Activated CD8-positive, alpha-beta memory T cell treated with anti-CD3 and anti-CD28 coated beads, Interleukin-2, amount 50 U/mL, for 24 hours (primary cell): ENCODE results near the gene STK11IP.

Source experiments
- DNase-seq: peaks from one replicate; pipeline ENCODE4 v3.0.0-alpha.2; 2020; ENCODE audit errors: extremely low read depth

The STK11IP gene

GRCh38 chr2:219563271-219563928 lies 34.3 kb upstream of the STK11IP start:
- DNase-seq: no peak

GRCh38 chr2:219565130-219566080 lies 32.3 kb upstream of the STK11IP start:
- no peak for DNase-seq

DNA sequence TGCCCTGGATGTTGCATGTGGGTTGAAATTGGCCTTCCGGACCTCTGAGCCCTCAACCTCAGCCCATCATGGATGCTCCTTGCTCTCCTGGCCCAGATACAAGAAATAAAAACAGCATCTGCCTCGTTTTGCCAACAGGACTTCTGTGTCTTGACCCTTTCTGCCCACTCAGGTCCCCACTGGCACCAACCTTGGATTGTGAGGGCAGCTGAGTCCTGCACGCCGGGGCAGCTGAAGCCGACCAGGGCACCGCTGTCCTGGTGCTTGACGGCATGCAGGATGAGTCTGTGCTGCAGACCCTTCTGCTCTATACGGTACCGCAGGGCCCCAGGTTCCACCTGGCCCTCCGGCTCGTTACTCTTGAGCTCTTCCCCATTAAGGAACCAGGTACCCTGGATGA lies 31.0 kb upstream of the STK11IP start:
- DNase-seq: no peak

- no peak for DNase-seq
These were observed 30.5 kb upstream of the STK11IP start for GRCh38 chr2:219567131-219567530.

GRCh38 chr2:219567791-219568361 lies 29.8 kb upstream of the STK11IP start:
- DNase-seq: no peak

GRCh38 chr2:219569041-219569440 lies 28.6 kb upstream of the STK11IP start:
- no peak for DNase-seq

DNA sequence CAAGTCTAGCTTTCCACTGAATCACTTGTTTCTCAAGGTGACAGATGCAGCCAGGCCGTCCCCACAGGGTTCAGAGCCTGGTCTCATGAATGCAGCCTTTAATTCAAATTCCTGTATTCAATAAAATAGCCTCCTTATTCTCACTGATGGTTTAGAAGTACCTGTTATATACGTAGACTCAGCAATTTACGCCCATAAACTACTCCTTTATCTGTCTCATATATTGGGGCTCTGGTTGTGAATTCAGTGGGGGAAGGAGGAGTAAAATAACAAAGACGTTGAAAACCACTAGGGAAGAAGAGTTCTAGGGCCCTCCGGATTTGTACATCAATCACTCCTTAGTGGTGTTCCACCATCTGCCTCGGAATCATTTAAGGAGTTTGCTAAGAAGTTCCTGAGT lies 28.0 kb upstream of the STK11IP start:
- DNase-seq: no peak

DNA sequence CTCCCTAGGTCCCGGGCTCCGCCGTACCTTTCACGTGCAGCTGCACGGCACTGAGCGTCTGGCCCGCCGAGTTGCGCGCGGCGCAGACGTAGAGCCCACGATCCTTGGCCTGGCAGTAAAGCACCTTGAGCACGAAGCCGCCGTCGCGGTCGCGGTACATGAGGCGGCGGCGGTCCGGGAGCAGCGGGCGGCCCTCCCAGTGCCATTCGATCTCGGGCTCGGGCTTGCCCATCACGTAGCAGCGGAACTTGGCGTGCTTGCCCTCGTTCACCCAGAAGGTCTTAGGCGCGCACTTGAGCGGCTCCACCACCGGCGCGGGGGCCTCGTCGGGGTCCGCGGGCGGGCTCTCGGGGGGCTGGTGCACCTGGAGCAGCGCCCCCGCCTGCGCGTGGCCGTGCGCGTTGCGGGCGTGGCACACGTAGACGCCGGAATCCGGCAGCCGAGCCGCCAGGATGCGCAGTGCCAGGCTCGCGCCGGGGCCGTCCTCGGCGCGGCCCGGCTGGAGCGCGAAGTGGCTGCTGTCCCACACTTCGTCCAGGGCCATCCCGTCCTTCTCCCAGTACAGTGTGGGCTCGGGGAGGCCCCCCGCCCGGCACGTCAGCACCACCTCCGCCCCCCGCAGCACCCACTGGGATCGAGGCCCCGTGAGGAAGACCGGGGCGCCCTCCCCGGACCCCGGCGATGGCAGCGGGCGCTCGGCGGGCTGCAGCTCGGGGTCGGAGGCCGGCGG lies 27.3 kb upstream of the STK11IP start:
- DNase-seq: no peak

DNA sequence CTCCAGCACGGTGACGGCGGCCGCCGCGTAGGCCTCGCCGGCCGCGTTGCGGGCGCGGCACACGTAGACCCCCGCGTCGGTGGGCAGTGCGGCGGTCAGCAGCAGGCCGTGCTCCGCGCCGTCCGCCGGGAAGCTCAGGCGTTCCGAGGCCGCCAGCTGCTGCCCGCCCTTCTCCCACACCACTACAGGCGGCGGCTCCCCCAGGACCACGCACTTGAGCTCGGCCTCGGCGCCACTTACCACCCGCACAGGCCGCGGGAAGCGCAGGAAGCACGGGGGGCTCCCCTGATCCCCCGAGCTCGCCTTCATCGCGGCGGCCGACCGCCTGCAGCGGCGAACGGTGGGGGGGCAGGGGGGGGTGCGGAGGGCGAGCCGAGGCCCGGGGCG lies 26.7 kb upstream of the STK11IP start:
- no peak for DNase-seq

- no peak for DNase-seq
These were observed 26.1 kb upstream of the STK11IP start, which contains the start of gene OBSL1 for GRCh38 chr2:219571311-219572236. OBSL1 (minus strand) TSS chr2:219571539; CDS start chr2:219571232, 307 bp downstream.

DNA sequence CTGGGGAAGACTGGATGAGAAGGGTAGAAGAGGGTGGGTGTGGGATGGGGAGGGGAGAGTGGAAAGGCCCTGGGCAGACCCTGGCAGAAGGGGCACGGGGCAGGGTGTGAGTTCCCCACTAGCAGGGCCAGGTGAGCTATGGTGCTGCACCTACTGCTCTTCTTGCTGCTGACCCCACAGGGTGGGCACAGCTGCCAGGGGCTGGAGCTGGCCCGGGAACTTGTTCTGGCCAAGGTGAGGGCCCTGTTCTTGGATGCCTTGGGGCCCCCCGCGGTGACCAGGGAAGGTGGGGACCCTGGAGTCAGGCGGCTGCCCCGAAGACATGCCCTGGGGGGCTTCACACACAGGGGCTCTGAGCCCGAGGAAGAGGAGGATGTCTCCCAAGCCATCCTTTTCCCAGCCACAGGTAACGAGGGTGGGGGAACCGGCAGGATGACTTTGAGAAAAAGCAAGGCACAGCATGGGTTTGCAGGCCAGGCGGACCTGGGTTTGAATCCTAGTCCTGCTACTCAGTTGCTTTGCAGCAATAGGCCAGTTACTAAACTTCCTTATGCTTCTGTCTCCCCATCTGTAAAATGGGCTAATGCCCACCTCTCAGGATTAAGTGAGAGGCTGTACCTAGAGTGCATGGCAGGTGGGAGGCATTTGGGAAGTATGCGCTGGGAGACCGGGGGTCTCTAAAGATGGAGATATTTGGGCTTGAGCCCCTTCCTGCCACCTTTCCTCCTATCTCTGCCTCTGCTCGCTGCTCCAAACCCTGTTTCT lies 25.2 kb upstream of the STK11IP start, which contains the start of gene INHA:
TSS of gene INHA (plus strand) at position 74 of the 765 bp plus-strand sequence. CDS start at position 139, 65 bp downstream.
- no peak for DNase-seq

GRCh38 chr2:219573166-219573565 lies 24.5 kb upstream of the STK11IP start:
- no peak for DNase-seq

DNA sequence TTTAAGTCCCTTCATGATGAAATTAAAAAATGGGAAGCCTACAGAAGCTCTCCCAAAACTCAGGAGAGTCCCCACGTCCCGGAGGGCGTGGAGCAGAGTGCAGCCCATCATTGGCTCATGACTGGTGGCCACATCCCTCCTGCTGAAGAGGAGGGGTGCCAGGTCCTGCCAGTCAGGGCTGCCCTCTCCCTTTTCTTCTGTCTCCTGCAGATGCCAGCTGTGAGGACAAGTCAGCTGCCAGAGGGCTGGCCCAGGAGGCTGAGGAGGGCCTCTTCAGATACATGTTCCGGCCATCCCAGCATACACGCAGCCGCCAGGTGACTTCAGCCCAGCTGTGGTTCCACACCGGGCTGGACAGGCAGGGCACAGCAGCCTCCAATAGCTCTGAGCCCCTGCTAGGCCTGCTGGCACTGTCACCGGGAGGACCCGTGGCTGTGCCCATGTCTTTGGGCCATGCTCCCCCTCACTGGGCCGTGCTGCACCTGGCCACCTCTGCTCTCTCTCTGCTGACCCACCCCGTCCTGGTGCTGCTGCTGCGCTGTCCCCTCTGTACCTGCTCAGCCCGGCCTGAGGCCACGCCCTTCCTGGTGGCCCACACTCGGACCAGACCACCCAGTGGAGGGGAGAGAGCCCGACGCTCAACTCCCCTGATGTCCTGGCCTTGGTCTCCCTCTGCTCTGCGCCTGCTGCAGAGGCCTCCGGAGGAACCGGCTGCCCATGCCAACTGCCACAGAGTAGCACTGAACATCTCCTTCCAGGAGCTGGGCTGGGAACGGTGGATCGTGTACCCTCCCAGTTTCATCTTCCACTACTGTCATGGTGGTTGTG lies 23.0 kb upstream of the STK11IP start:
- no peak for DNase-seq

DNA sequence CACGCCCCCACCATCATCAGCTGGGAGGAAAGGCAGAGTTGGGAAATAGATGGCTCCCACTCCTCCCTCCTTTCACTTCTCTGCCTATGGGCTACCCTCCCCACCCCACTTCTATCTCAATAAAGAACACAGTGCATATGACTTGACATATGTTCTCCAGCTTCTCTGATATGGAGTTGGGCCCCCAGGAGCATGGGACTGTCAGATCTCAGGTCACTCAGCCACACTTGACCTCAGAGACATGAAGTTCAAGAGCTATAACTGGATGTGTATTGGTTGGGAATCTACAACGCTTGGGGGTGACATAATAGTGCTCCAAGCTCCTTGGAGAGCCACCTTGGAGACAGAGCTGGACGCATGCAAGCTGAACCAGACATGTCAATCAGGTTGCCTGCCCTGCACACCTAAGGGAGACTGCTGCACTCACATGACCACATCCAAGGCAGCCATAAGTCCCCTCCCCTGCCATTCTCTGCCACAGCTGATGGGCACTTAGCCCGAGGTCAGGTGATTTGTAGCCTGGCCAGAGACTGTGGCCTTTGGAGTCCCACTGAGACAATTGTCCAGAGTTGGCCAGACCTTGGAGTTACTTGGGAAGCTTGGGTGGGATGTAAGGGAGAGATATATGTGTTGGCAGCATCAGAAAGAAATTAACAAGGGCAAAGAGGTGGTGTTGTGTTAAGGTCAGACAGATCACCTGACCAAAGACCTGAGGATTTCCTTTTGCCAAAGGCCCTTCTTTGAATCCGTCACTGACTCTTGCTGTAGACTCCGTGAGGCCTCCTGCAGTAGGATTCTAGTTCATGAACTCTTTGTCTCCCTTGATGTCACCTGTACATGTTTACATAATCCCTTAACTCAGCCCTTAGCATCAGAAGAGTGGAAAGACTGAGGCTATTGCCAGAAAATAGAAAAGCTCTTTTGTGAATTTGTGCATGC lies 21.8 kb upstream of the STK11IP start:
- no peak for DNase-seq

- DNase-seq: no peak
These were observed 20.9 kb upstream of the STK11IP start for GRCh38 chr2:219576505-219577388.

GRCh38 chr2:219578811-219579613 lies 18.6 kb upstream of the STK11IP start:
- DNase-seq: no peak
